Hematopoietic multipotent progenitor cell (in vitro differentiated cells): ENCODE results near the gene IFTAP. TPM values are rescaled to one million over a fixed set of nuclear protein-coding genes. Genes with fewer than 3 reads are reported as not detected.
A peak's percentile ranks its signal among the peaks of the same experiment; 100 is the strongest.

Experiments
- DNase-seq, 3 donors: peaks; one replicate each; pipeline ENCODE4 v3.0.0-alpha.2; 2011 to 2015; ENCODE audit warnings: low read depth in 2 of 3, low spot score in 2 of 3
- total RNA-seq: library from RNA; depleted of rRNA; stranded (reverse); fragments of >200 nt; gene quantifications from one replicate; pipeline ENCODE4 v1.2.3, GENCODE V29; 2012

The IFTAP gene
- total RNA-seq, 1 donor: 12.1 TPM

- DNase-seq: no peak
Observed at GRCh38 chr11:36596880-36597279, 2.6 kb downstream of the IFTAP start.

- DNase-seq: no peak
Observed at GRCh38 chr11:36598051-36598450, 3.7 kb downstream of the IFTAP start, which contains the start of gene RAG2. TSS of gene RAG2 (minus strand) at chr11:36598236. CDS start at chr11:36594168, 4,068 bp downstream.

- DNase-seq: no peak
Observed at GRCh38 chr11:36600180-36600579, 5.9 kb downstream of the IFTAP start.

- DNase-seq: peak in 1 of 3 donors; percentile 65
Observed at GRCh38 chr11:36601155-36601554, 6.9 kb downstream of the IFTAP start.

- DNase-seq: no peak
Observed at GRCh38 chr11:36602135-36602534, 7.8 kb downstream of the IFTAP start.

- no peak for DNase-seq
Observed at GRCh38 chr11:36605221-36606216, 11.2 kb downstream of the IFTAP start.

GRCh38 chr11:36608491-36609199 lies 14.3 kb downstream of the IFTAP start:
- no peak for DNase-seq

- no peak for DNase-seq
Observed at GRCh38 chr11:36609383-36609782, 15.1 kb downstream of the IFTAP start.

- no peak for DNase-seq
Observed at GRCh38 chr11:36615826-36616225, 21.5 kb downstream of the IFTAP start.

GRCh38 chr11:36617543-36618362 lies 23.5 kb downstream of the IFTAP start:
- DNase-seq: no peak

GRCh38 chr11:36618363-36619047 lies 24.2 kb downstream of the IFTAP start:
- no peak for DNase-seq

- DNase-seq: peak in 1 of 3 donors; percentile 46
Observed at GRCh38 chr11:36619502-36619901, 25.2 kb downstream of the IFTAP start.

- DNase-seq: no peak
Observed at GRCh38 chr11:36620246-36620645, 25.9 kb downstream of the IFTAP start.

GRCh38 chr11:36622431-36623136 lies 28.3 kb downstream of the IFTAP start:
- DNase-seq: peak in 2 of 3 donors; percentile 58 to 84

GRCh38 chr11:36623494-36623893 lies 29.2 kb downstream of the IFTAP start:
- DNase-seq: no peak

- DNase-seq: no peak
Observed at GRCh38 chr11:36627006-36627405, 32.7 kb downstream of the IFTAP start.

GRCh38 chr11:36627471-36627870 lies 33.2 kb downstream of the IFTAP start:
- no peak for DNase-seq

- no peak for DNase-seq
Observed at GRCh38 chr11:36628141-36628540, 33.8 kb downstream of the IFTAP start.

GRCh38 chr11:36628765-36629244 lies 34.5 kb downstream of the IFTAP start:
- no peak for DNase-seq
